HepG2 (cell line): ENCODE data around the gene CAMSAP1. TPM values are rescaled to one million over a fixed set of nuclear protein-coding genes. Genes with fewer than 3 reads are reported as not detected.

ENCODE experiments used
- CBX2 ChIP-seq, 2 experiments: fragments of 200-600 bp in 1 of 2; sonication (generic); formaldehyde crosslinking in 1 of 2; IDR thresholded peaks; 2 replicates each; pipeline versions ENCODE4 v1.7.0 to v1.8.1; 2018 to 2022; ENCODE audit warnings: low read depth in 2 of 2, low read length in 1 of 2, mild to moderate bottlenecking in 1 of 2, missing genetic modification reagents in 1 of 2
- DR1 ChIP-seq: sonication (generic); formaldehyde crosslinking; IDR thresholded peaks from 2 replicates; pipeline ENCODE4 v1.8.0; 2021; ENCODE audit warnings: mild to moderate bottlenecking, missing genetic modification reagents, inconsistent platforms
- KDM5B ChIP-seq: sonication (generic); formaldehyde crosslinking; IDR thresholded peaks from 2 replicates; pipeline ENCODE4 v1.4.0; 2020; ENCODE audit warnings: missing genetic modification reagents, mild to moderate bottlenecking, borderline replicate concordance
- ZNF296 ChIP-seq: sonication (generic); formaldehyde crosslinking; conservative IDR thresholded peaks from 2 replicates; pipeline ENCODE4 v1.5.0; 2020; ENCODE audit warnings: mild to moderate bottlenecking, missing genetic modification reagents
- ZNF510 ChIP-seq: sonication (generic); formaldehyde crosslinking; IDR thresholded peaks from 2 replicates; pipeline ENCODE4 v1.4.0; 2020; ENCODE audit warnings: low read depth, mild to moderate bottlenecking, missing genetic modification reagents
- ZNF577 ChIP-seq: sonication (generic); formaldehyde crosslinking; IDR thresholded peaks from 2 replicates; pipeline ENCODE4 v1.4.0; 2020; ENCODE audit warnings: mild to moderate bottlenecking, low read depth, missing genetic modification reagents, borderline replicate concordance
- ZNF616 ChIP-seq: sonication (generic); formaldehyde crosslinking; IDR thresholded peaks from 2 replicates; pipeline ENCODE4 v1.5.0; 2020; ENCODE audit warnings: low read depth, mild to moderate bottlenecking, missing genetic modification reagents
- ZSCAN20 ChIP-seq: sonication (generic); formaldehyde crosslinking; IDR thresholded peaks from 2 replicates; pipeline ENCODE4 v1.4.0; 2020; ENCODE audit warnings: missing genetic modification reagents, mild to moderate bottlenecking, borderline replicate concordance
- ZSCAN9 ChIP-seq: IDR thresholded peaks from 2 replicates; pipeline ENCODE4 v1.6.1; 2016; ENCODE audit warnings: borderline replicate concordance
- polyA plus RNA-seq, 8 experiments: library from polyadenylated mRNA; depleted of rRNA in 3 of 8; stranded (reverse) in 7 of 8; unstranded in 1 of 8; fragments of >200 nt; fragmentation: Illumina TruSeq in 4 of 8; extraction: Trizol in 4 of 8; gene quantifications; 2 replicates each; pipeline versions ENCODE4 v1.2.1 to v1.2.3, GENCODE V29; 2011 to 2016; ENCODE audit warnings: low read depth in 4 of 8, missing spikeins in 1 of 8, mixed read lengths in 1 of 8; ENCODE audit not compliant: insufficient read depth in 1 of 8
- total RNA-seq, 5 experiments: library from RNA; depleted of rRNA; stranded (reverse); fragments of >200 nt; fragmentation: Illumina TruSeq; extraction: Trizol; gene quantifications; 2 replicates each; pipeline ENCODE4 v1.2.3, GENCODE V29; 2016; ENCODE audit warnings: low read depth in 1 of 5
- TF ChIP-seq, protein P1 (sequence below), 2 experiments: fragments of 450-650 bp in 1 of 2; sonication (generic) in 1 of 2; formaldehyde crosslinking in 1 of 2; IDR thresholded peaks; 2 replicates each; pipeline versions ENCODE4 v1.6.1 to v1.8.0; 2016 to 2022; ENCODE audit warnings: antibody characterized with exemption in 1 of 2, mild to moderate bottlenecking in 1 of 2, missing genetic modification reagents in 1 of 2
- TF ChIP-seq, protein P2 (sequence below): sonication (generic); formaldehyde crosslinking; IDR thresholded peaks from 2 replicates; pipeline ENCODE4 v1.5.0; 2020; ENCODE audit warnings: mild to moderate bottlenecking, missing genetic modification reagents, borderline replicate concordance
- TF ChIP-seq, protein P3 (sequence below): IDR thresholded peaks from 2 replicates; pipeline ENCODE4 v1.6.1; 2012; ENCODE audit warnings: low read depth, low read length, improper control_type of control experiment

Gene CAMSAP1
- total and polyA plus RNA-seq, 2 of the 13 experiments (the other 11 are each of a cell fraction or from before 2014, with no cell fraction given): 3.8 to 12.4 TPM

DNA sequence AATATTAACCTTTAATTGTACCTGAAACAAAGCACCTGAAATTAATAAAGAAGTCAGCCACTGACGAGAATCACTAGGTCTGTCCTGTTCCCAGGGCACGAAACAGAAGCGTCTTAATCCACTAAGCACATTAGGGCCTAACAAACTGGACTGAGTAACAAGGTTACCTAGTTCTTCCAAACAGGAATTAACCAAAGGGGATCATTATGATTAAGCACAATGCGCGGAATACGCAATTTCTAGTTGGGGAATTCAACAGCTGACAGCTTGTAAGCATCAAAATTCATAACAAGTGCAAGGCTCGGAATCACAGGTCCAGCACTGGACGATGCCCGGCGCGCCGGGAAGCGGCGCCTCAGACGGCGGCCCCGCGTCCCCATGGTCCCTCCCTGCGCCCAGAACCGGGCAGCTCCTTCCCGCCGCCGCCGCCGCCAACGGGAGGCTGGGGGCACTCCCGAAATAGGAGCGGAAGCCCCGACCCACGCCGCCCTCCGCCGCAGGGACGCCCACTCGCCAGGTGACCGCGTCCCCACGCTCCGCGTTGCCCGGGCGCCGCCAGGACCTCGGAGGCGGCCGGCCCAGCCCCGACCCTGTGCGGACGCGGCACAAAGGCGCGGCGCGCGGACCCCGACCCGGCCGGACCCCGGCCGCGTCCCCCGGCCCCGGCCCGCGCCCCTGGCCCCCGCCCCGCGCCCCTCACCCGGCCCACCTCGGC lies 898 bp downstream of the CAMSAP1 start (continued):
- TF ChIP-seq, protein P1, sequence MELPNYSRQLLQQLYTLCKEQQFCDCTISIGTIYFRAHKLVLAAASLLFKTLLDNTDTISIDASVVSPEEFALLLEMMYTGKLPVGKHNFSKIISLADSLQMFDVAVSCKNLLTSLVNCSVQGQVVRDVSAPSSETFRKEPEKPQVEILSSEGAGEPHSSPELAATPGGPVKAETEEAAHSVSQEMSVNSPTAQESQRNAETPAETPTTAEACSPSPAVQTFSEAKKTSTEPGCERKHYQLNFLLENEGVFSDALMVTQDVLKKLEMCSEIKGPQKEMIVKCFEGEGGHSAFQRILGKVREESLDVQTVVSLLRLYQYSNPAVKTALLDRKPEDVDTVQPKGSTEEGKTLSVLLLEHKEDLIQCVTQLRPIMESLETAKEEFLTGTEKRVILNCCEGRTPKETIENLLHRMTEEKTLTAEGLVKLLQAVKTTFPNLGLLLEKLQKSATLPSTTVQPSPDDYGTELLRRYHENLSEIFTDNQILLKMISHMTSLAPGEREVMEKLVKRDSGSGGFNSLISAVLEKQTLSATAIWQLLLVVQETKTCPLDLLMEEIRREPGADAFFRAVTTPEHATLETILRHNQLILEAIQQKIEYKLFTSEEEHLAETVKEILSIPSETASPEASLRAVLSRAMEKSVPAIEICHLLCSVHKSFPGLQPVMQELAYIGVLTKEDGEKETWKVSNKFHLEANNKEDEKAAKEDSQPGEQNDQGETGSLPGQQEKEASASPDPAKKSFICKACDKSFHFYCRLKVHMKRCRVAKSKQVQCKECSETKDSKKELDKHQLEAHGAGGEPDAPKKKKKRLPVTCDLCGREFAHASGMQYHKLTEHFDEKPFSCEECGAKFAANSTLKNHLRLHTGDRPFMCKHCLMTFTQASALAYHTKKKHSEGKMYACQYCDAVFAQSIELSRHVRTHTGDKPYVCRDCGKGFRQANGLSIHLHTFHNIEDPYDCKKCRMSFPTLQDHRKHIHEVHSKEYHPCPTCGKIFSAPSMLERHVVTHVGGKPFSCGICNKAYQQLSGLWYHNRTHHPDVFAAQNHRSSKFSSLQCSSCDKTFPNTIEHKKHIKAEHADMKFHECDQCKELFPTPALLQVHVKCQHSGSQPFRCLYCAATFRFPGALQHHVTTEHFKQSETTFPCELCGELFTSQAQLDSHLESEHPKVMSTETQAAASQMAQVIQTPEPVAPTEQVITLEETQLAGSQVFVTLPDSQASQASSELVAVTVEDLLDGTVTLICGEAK (IDR thresholded peaks at IDR 0.05): no peak
- TF ChIP-seq, protein P1 (CRISPR knock-in tag; IDR thresholded peaks at IDR 0.05): no peak
- TF ChIP-seq, protein P2, sequence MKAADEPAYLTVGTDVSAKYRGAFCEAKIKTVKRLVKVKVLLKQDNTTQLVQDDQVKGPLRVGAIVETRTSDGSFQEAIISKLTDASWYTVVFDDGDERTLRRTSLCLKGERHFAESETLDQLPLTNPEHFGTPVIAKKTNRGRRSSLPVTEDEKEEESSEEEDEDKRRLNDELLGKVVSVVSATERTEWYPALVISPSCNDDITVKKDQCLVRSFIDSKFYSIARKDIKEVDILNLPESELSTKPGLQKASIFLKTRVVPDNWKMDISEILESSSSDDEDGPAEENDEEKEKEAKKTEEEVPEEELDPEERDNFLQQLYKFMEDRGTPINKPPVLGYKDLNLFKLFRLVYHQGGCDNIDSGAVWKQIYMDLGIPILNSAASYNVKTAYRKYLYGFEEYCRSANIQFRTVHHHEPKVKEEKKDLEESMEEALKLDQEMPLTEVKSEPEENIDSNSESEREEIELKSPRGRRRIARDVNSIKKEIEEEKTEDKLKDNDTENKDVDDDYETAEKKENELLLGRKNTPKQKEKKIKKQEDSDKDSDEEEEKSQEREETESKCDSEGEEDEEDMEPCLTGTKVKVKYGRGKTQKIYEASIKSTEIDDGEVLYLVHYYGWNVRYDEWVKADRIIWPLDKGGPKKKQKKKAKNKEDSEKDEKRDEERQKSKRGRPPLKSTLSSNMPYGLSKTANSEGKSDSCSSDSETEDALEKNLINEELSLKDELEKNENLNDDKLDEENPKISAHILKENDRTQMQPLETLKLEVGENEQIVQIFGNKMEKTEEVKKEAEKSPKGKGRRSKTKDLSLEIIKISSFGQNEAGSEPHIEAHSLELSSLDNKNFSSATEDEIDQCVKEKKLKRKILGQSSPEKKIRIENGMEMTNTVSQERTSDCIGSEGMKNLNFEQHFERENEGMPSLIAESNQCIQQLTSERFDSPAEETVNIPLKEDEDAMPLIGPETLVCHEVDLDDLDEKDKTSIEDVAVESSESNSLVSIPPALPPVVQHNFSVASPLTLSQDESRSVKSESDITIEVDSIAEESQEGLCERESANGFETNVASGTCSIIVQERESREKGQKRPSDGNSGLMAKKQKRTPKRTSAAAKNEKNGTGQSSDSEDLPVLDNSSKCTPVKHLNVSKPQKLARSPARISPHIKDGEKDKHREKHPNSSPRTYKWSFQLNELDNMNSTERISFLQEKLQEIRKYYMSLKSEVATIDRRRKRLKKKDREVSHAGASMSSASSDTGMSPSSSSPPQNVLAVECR (CRISPR knock-in tag): peak; percentile 45
- TF ChIP-seq DR1 (CRISPR knock-in tag) (no peak), ZNF296 (CRISPR knock-in tag) (no peak), KDM5B (CRISPR knock-in tag) (0 out of 2 replicates have a peak, but pooled peaks have one; percentile 49), CBX2 (IDR thresholded peaks at IDR 0.05; ENCODE audit: low read depth, low read length) (no peak), CBX2 (CRISPR knock-in tag; IDR thresholded peaks at IDR 0.05; ENCODE audit: low read depth) (no peak), ZSCAN9 (no peak), ZNF577 (CRISPR knock-in tag) (no peak), ZNF616 (no peak), ZNF510 (CRISPR knock-in tag) (no peak), ZSCAN20 (CRISPR knock-in tag) (0 out of 2 replicates have a peak, but pooled peaks have one; percentile 36)
- TF ChIP-seq, protein P3, sequence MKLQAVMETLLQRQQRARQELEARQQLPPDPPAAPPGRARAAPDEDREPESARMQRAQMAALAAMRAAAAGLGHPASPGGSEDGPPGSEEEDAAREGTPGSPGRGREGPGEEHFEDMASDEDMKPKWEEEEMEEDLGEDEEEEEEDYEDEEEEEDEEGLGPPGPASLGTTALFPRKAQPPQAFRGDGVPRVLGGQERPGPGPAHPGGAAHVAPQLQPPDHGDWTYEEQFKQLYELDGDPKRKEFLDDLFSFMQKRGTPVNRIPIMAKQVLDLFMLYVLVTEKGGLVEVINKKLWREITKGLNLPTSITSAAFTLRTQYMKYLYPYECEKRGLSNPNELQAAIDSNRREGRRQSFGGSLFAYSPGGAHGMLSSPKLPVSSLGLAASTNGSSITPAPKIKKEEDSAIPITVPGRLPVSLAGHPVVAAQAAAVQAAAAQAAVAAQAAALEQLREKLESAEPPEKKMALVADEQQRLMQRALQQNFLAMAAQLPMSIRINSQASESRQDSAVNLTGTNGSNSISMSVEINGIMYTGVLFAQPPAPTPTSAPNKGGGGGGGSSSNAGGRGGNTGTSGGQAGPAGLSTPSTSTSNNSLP: no peak
